ENCODE data around the gene TCAIM.

TCAIM gene

DNA sequence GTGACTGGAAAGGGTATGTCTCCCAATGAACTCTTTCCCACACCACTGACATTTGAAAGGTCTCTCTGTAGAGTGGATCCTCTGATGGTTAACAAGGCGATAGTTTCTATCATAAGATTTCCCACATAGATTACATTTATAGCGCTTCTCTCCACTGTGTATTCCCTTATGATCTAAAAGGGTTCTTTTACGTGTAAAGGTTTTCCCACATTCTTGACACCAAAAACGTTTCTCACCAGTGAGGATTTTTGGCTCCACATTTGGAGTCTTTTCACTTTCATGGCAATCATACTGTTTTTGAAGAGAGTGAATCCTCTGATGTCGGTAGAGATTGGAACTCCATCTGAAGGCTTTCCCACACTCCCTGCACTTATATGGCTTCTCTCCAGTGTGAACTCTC is 108.4 kb downstream of the TCAIM start:
- no peak for DNase-seq

DNA sequence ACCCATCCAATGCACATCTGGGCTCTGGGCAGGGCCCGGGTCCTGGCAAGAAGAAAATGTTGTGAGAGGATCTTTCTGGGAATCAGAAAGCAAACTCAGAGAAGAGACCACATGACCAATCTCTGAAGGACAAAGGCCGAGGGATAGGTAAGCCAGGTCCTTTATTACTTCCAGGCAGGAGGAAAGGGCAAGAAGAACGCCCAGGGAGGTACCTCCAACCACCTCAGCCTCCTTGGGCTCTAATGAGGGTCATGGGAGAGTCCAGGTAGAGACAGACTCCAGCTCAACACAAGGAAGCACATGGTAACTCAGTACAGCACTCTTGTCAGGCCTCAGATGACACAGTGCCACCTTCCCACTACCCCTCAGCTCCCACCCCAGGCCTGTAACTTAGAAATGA is 112.9 kb downstream of the TCAIM start:
- DNase-seq = no peak

DNA sequence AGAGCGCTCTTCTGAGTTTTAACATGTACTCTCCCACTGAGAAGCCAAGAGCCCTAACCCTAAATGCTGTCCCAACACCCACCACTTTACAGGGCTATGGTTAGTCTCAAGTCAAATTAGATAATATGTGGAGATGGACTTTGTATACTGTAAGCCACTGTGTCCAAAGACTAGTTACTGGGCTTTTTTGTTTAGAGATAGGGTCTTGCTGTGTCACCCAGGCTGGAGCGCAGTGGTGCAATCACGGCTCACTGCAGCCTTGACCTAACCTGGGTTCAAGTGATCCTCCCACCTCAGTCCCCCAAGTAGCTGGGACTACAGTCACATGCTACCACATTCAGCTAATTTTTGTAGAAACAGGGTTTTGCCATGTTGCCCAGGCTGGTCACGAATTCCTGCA is 115.7 kb downstream of the TCAIM start:
- DNase-seq = no peak

DNA sequence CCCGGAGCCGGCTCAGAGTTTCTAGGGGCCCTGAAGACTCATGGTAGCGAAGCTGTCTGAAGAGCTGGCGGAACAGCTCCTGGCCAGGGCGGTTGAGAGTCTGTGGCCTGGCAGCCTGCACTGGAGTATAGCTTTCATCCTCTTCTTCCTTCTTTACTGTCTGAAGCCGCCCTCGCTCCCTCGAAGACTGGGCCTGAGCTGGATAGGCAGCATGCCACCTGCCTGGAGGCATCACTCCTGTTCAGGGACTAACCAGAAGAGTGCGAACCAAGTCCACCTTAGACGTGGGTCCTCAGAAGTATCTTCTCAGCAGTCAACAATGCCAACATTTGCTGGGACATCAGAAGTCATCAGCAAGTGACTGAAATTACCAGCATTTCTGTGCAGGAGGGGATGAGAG is 116.8 kb downstream of the TCAIM start:
- DNase-seq = no peak
